MM.1S (cell line): ENCODE results near the gene ADAMTS12.

Experiments
- DNase-seq: peaks from one replicate; pipeline ENCODE4 v3.0.0-alpha.2; 2015
- H2AFZ ChIP-seq: fragments of 300-600 bp; sonication (generic); 2 replicates; pipeline ENCODE4 v1.6.0; 2016; ENCODE audit warnings: antibody characterized with exemption, low read length
- H3F3A ChIP-seq: fragments of 300-600 bp; sonication (generic); 2 replicates; pipeline ENCODE4 v1.6.1; 2016; ENCODE audit warnings: mild to moderate bottlenecking, antibody characterized with exemption, low read length, moderate library complexity, mixed read lengths; ENCODE audit not compliant: insufficient read depth
- H3K27ac ChIP-seq: fragments of 300-600 bp; sonication (generic); 2 replicates; pipeline ENCODE4 v1.5.1; 2016; ENCODE audit warnings: mild to moderate bottlenecking, low read length
- H3K27me3 ChIP-seq: fragments of 300-600 bp; sonication (generic); replicated peaks from 2 replicates; pipeline ENCODE4 v1.6.0; 2016; ENCODE audit warnings: low read length; ENCODE audit not compliant: insufficient read depth
- H3K36me3 ChIP-seq: fragments of 300-600 bp; sonication (generic); replicated peaks from 2 replicates; pipeline ENCODE4 v1.6.1; 2016; ENCODE audit warnings: mild to moderate bottlenecking, low read length, mixed read lengths; ENCODE audit not compliant: insufficient read depth
- H3K4me1 ChIP-seq: fragments of 300-600 bp; sonication (generic); 2 replicates; pipeline ENCODE4 v1.6.1; 2016; ENCODE audit warnings: low read length, mixed read lengths
- H3K4me2 ChIP-seq: fragments of 300-600 bp; sonication (generic); 2 replicates; pipeline ENCODE4 v1.6.0; 2016; ENCODE audit warnings: low read depth, low read length
- H3K4me3 ChIP-seq: fragments of 300-600 bp; sonication (generic); 2 replicates; pipeline ENCODE4 v1.5.1; 2016; ENCODE audit warnings: low read length, mixed read lengths
- H3K79me2 ChIP-seq: fragments of 300-600 bp; sonication (generic); 2 replicates; pipeline ENCODE4 v1.6.1; 2016; ENCODE audit warnings: mixed run types, low read length, mixed read lengths
- H3K9ac ChIP-seq: fragments of 300-600 bp; sonication (generic); 2 replicates; pipeline ENCODE4 v1.6.1; 2016; ENCODE audit warnings: low read length, mixed read lengths
- H3K9me2 ChIP-seq: fragments of 300-600 bp; sonication (generic); replicated peaks from 2 replicates; pipeline ENCODE4 v1.6.1; 2016; ENCODE audit warnings: mild to moderate bottlenecking, low read length, mixed read lengths; ENCODE audit not compliant: insufficient read depth
- H3K9me3 ChIP-seq: fragments of 300-600 bp; sonication (generic); replicated peaks from 2 replicates; pipeline ENCODE4 v1.6.1; 2016; ENCODE audit warnings: mild to moderate bottlenecking, low read length, mixed read lengths; ENCODE audit not compliant: insufficient read depth
- H4K20me1 ChIP-seq: fragments of 300-600 bp; sonication (generic); 2 replicates; pipeline ENCODE4 v1.6.1; 2016; ENCODE audit warnings: mild to moderate bottlenecking, low read length, moderate library complexity, mixed read lengths; ENCODE audit not compliant: insufficient read depth
- EZH2 ChIP-seq: fragments of 300-600 bp; sonication (generic); optimal IDR thresholded peaks from 2 replicates; pipeline ENCODE3; 2017; ENCODE audit warnings: low read depth, mild to moderate bottlenecking, antibody characterized with exemption, low read length, mixed read lengths
- EZH2phosphoT487 ChIP-seq: fragments of 300-600 bp; sonication (generic); IDR thresholded peaks from 2 replicates; pipeline ENCODE4 v1.6.1; 2018; ENCODE audit warnings: antibody characterized with exemption, low read length
- TF ChIP-seq, protein P1 (sequence below): fragments of 300-600 bp; sonication (generic); IDR thresholded peaks from 2 replicates; pipeline ENCODE4 v1.5.1; 2016; ENCODE audit warnings: antibody characterized with exemption, low read length, mixed read lengths

The ADAMTS12 gene

GRCh38 chr5:33933723-33934169 is 42.0 kb upstream of the ADAMTS12 start:
- H3K27me3 ChIP-seq, result no peaks in the 10 kb centered on the region
- H4K20me1 ChIP-seq, result no peaks in the 10 kb centered on the region
- no peak overlapping the region for H3K9ac ChIP-seq
- H3K36me3 ChIP-seq, result no peaks in the 10 kb centered on the region
- no peak overlapping the region for H2AFZ ChIP-seq
- peaks cover 14% of the 10 kb centered on the region for H3K4me1 ChIP-seq
- H3F3A ChIP-seq, result no peaks in the 10 kb centered on the region
- no peaks in the 10 kb centered on the region for H3K79me2 ChIP-seq
- no peaks in the 10 kb centered on the region for H3K9me3 ChIP-seq
- H3K27ac ChIP-seq, result peak overlapping the region; percentile 19; the same call in 1 of the 2 replicates
- DNase-seq, result peak; percentile 7
- no peak overlapping the region for H3K4me2 ChIP-seq
- TF ChIP-seq, protein P1, sequence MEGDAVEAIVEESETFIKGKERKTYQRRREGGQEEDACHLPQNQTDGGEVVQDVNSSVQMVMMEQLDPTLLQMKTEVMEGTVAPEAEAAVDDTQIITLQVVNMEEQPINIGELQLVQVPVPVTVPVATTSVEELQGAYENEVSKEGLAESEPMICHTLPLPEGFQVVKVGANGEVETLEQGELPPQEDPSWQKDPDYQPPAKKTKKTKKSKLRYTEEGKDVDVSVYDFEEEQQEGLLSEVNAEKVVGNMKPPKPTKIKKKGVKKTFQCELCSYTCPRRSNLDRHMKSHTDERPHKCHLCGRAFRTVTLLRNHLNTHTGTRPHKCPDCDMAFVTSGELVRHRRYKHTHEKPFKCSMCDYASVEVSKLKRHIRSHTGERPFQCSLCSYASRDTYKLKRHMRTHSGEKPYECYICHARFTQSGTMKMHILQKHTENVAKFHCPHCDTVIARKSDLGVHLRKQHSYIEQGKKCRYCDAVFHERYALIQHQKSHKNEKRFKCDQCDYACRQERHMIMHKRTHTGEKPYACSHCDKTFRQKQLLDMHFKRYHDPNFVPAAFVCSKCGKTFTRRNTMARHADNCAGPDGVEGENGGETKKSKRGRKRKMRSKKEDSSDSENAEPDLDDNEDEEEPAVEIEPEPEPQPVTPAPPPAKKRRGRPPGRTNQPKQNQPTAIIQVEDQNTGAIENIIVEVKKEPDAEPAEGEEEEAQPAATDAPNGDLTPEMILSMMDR, result no peak
- no peak overlapping the region for H3K4me3 ChIP-seq
- no peaks in the 10 kb centered on the region for H3K9me2 ChIP-seq

DNA sequence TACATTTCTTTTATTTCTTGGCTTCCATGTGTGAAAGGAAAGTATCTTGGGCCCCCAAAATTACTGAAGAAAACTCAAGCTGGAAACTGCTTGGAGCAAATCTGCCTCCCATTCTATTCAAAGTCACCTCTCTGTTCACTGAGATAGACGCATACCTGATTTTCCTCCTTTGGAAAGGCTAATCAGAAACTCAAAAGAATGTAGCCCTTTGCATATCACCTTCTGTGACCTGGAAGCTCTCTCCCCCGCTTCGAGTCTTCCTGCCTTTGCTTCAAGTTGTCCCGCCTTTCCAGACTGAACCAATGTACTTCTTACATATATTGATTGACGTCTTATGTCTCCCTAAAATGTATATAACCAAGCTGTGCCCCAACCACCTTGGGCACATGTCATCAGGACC is 39.3 kb upstream of the ADAMTS12 start:
- Histone ChIP-seq H4K20me1 (no peaks in the 10 kb centered on the region), H3K4me1 (peaks cover 21% of the 10 kb centered on the region), H3K27me3 (no peaks in the 10 kb centered on the region), H3K9me2 (no peaks in the 10 kb centered on the region), H3K9me3 (no peaks in the 10 kb centered on the region), H3K4me3 (no peak overlapping the region), H2AFZ (no peak overlapping the region), H3K79me2 (no peaks in the 10 kb centered on the region), H3K4me2 (no peak overlapping the region), H3K36me3 (no peaks in the 10 kb centered on the region), H3F3A (no peaks in the 10 kb centered on the region), H3K27ac (no peak overlapping the region), H3K9ac (no peak overlapping the region)
- no peak for DNase-seq
- TF ChIP-seq EZH2phosphoT487 (no peak), EZH2 (no peak)
- TF ChIP-seq, protein P1, result no peak

- H3K4me1 ChIP-seq, result peaks cover 21% of the 10 kb centered on the region
- H3K9me3 ChIP-seq, result no peaks in the 10 kb centered on the region
- no peaks in the 10 kb centered on the region for H4K20me1 ChIP-seq
- no peak overlapping the region for H2AFZ ChIP-seq
- no peaks in the 10 kb centered on the region for H3K9me2 ChIP-seq
- H3F3A ChIP-seq, result no peaks in the 10 kb centered on the region
- H3K79me2 ChIP-seq, result no peaks in the 10 kb centered on the region
- H3K27me3 ChIP-seq, result no peaks in the 10 kb centered on the region
- H3K36me3 ChIP-seq, result no peaks in the 10 kb centered on the region
- no peak overlapping the region for H3K4me3 ChIP-seq
- TF ChIP-seq EZH2 (no peak), EZH2phosphoT487 (no peak)
- TF ChIP-seq, protein P1, result no peak
- no peak for DNase-seq
- H3K4me2 ChIP-seq, result no peak overlapping the region
- no peak overlapping the region for H3K9ac ChIP-seq
- H3K27ac ChIP-seq, result no peak overlapping the region
These were observed 38.3 kb upstream of the ADAMTS12 start for GRCh38 chr5:33929925-33930690.
